ENCODE measurements around the gene CEP70.

DNA sequence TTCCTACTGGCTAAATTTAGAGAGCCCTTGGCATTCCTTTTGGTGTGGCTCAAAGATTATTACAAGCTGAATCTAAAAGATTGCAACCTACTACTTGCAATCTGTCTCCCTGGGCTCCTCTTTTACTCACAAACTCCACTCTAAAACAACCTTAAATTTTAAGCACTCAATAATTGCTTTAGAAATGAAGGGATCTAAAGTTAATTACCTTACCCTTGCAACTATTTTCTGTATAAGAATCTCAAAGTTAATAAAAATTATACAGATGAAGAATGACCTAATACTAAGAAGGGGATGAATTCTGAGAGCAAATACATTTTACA, 99.5 kb downstream of the CEP70 start:
- TF ChIP-seq POLR2A (IDR thresholded peaks at IDR 0.05) (no peak), EP300 (IDR thresholded peaks at IDR 0.05) (no peak), POLR2AphosphoS5 (IDR thresholded peaks at IDR 0.05) (no peak)
- TF ChIP-seq, protein P1, sequence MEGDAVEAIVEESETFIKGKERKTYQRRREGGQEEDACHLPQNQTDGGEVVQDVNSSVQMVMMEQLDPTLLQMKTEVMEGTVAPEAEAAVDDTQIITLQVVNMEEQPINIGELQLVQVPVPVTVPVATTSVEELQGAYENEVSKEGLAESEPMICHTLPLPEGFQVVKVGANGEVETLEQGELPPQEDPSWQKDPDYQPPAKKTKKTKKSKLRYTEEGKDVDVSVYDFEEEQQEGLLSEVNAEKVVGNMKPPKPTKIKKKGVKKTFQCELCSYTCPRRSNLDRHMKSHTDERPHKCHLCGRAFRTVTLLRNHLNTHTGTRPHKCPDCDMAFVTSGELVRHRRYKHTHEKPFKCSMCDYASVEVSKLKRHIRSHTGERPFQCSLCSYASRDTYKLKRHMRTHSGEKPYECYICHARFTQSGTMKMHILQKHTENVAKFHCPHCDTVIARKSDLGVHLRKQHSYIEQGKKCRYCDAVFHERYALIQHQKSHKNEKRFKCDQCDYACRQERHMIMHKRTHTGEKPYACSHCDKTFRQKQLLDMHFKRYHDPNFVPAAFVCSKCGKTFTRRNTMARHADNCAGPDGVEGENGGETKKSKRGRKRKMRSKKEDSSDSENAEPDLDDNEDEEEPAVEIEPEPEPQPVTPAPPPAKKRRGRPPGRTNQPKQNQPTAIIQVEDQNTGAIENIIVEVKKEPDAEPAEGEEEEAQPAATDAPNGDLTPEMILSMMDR (IDR thresholded peaks at IDR 0.05) = no peak

Data from gastroesophageal sphincter (tissue), 3 donors.